Gastroesophageal sphincter (tissue), 3 donors: ENCODE measurements around the gene AK1.

Experiments
- CTCF ChIP-seq, 4 experiments: fragments of 200-600 bp in 2 of 4; fragments of 450-650 bp in 2 of 4; sonication (generic) in 1 of 4; IDR thresholded peaks; one replicate each; pipeline ENCODE4 v1.5.1; 2017 to 2019; ENCODE audit warnings: antibody characterized with exemption in 4 of 4, mild to moderate bottlenecking in 2 of 4, moderate library complexity in 2 of 4
- EP300 ChIP-seq: sonication (generic); formaldehyde crosslinking; IDR thresholded peaks from one replicate; pipeline ENCODE4 v1.6.1; 2017; ENCODE audit warnings: antibody characterized with exemption, mild to moderate bottlenecking
- POLR2A ChIP-seq, 2 donors: fragments of 450-650 bp; IDR thresholded peaks; one replicate each; pipeline ENCODE4 v1.6.1; 2017; ENCODE audit warnings: antibody characterized with exemption in 2 of 2, mild to moderate bottlenecking in 2 of 2, moderate library complexity in 1 of 2
- POLR2AphosphoS5 ChIP-seq: sonication (generic); formaldehyde crosslinking; IDR thresholded peaks from one replicate; pipeline ENCODE4 v1.6.1; 2017; ENCODE audit warnings: antibody characterized with exemption

GRCh38 chr9:127915325-127915752 is 37.9 kb upstream of the AK1 start:
- TF ChIP-seq CTCF (IDR thresholded peaks at IDR 0.05) (no peak), EP300 (no peak), POLR2A (IDR thresholded peaks at IDR 0.05) (no peak), POLR2AphosphoS5 (no peak)
